Measurements from ENCODE around the gene IL1RN.

IL1RN gene

GRCh38 chr2:113135317-113135716, 7.9 kb downstream of the IL1RN start:
- DNase-seq (ENCODE audit: low read depth) = no peak
- H3K4me3 ChIP-seq (replicated peaks; ENCODE audit: low read depth, low read length) = no peak overlapping the region
- no peak for TF ChIP-seq CTCF (IDR thresholded peaks at IDR 0.05; ENCODE audit: low read length, missing control alignments)

- peak; percentile 70 for TF ChIP-seq CTCF (IDR thresholded peaks at IDR 0.05; ENCODE audit: low read length, missing control alignments)
- no peak overlapping the region for H3K4me3 ChIP-seq (replicated peaks; ENCODE audit: low read depth, low read length)
- DNase-seq (ENCODE audit: low read depth) = peak; percentile 63
Measured at GRCh38 chr2:113136828-113137775, 9.7 kb downstream of the IL1RN start.

GRCh38 chr2:113137827-113138226, 10.4 kb downstream of the IL1RN start:
- no peak for DNase-seq (ENCODE audit: low read depth)
- TF ChIP-seq CTCF (IDR thresholded peaks at IDR 0.05; ENCODE audit: low read length, missing control alignments) = no peak
- no peak overlapping the region for H3K4me3 ChIP-seq (replicated peaks; ENCODE audit: low read depth, low read length)

GRCh38 chr2:113138428-113139322, 11.3 kb downstream of the IL1RN start:
- no peak overlapping the region for H3K4me3 ChIP-seq (replicated peaks; ENCODE audit: low read depth, low read length)
- peak; percentile 79 for DNase-seq (ENCODE audit: low read depth)
- TF ChIP-seq CTCF (IDR thresholded peaks at IDR 0.05; ENCODE audit: low read length, missing control alignments) = peak; percentile 78

- no peak for TF ChIP-seq CTCF (IDR thresholded peaks at IDR 0.05; ENCODE audit: low read length, missing control alignments)
- H3K4me3 ChIP-seq (replicated peaks; ENCODE audit: low read depth, low read length) = no peak overlapping the region
- no peak for DNase-seq (ENCODE audit: low read depth)
Measured at GRCh38 chr2:113141451-113141850, 14.1 kb downstream of the IL1RN start.

- H3K4me3 ChIP-seq (replicated peaks; ENCODE audit: low read depth, low read length) = no peak overlapping the region
- TF ChIP-seq CTCF (IDR thresholded peaks at IDR 0.05; ENCODE audit: low read length, missing control alignments) = no peak
- DNase-seq (ENCODE audit: low read depth) = no peak
Measured at GRCh38 chr2:113142290-113142689, 14.9 kb downstream of the IL1RN start.

Measured in fibroblast of pulmonary artery (primary cell).